ENCODE results near the gene ZBTB20.

ZBTB20 gene

DNA sequence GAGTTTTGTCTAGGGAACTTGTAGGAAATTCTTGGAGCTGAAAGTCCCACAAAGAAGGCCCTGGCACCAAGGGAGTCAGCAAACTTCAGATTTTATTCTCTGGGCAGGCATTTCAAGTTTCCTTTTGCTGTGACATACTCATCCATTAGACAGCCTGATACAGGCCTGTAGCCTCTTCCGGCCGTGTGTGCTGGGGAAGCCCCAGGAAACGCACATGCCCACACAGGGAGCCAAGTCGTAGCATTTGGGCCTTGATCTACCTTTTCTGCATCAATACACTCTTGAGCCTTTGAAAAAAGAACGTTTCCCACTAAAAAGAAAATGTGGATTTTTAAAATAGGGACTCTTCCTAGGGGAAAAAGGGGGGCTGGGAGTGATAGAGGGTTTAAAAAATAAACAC, 838.3 kb downstream of the ZBTB20 start:
- ChIA-PET CTCF (no interaction called here), POLR2A (no interaction called here)
- WGBS (ENCODE audit: insufficient coverage): 85% methylated on average over 2 of the region's 5 CpGs
- no peak for DNase-seq
- no peaks in the 10 kb centered on the region for H3K4me1 ChIP-seq (ENCODE audit: control extremely low read depth in 1 of 4, control insufficient read depth in 4 of 4, insufficient read depth in 4 of 4, low read length in 3 of 4)
- H3K27ac ChIP-seq (ENCODE audit: insufficient read depth in 1 of 2, low read depth in 1 of 2, low read length in 2 of 2, poor library complexity in 1 of 2, severe bottlenecking in 2 of 2): no peak overlapping the region
- H3K9me3 ChIP-seq (ENCODE audit: control extremely low read depth in 1 of 5, control insufficient read depth in 4 of 5, insufficient read depth in 2 of 5, low read depth in 1 of 5, low read length in 4 of 5): no peaks in the 10 kb centered on the region
- H3K27me3 ChIP-seq (replicated peaks in 2 of 5; ENCODE audit: control insufficient read depth in 4 of 5, insufficient read depth in 5 of 5, low read length in 4 of 5): no peaks in the 10 kb centered on the region
- no peak overlapping the region for H3K4me3 ChIP-seq (ENCODE audit: control insufficient read depth in 1 of 7, extremely low read depth in 1 of 7, insufficient read depth in 4 of 7, low read depth in 2 of 7, low read length in 6 of 7)
- no peaks in the 10 kb centered on the region for H3K36me3 ChIP-seq (ENCODE audit: control insufficient read depth in 4 of 4, insufficient read depth in 4 of 4, low read length in 3 of 4)

- no peaks in the 10 kb centered on the region for H3K36me3 ChIP-seq (ENCODE audit: control insufficient read depth in 4 of 4, insufficient read depth in 4 of 4, low read length in 3 of 4)
- CTCF ChIA-PET: no interaction called here
- DNase-seq: no peak
- no peaks in the 10 kb centered on the region for H3K27me3 ChIP-seq (replicated peaks in 2 of 5; ENCODE audit: control insufficient read depth in 4 of 5, insufficient read depth in 5 of 5, low read length in 4 of 5)
- no peaks in the 10 kb centered on the region for H3K9me3 ChIP-seq (ENCODE audit: control extremely low read depth in 1 of 5, control insufficient read depth in 4 of 5, insufficient read depth in 2 of 5, low read depth in 1 of 5, low read length in 4 of 5)
- no peaks in the 10 kb centered on the region for H3K4me1 ChIP-seq (ENCODE audit: control extremely low read depth in 1 of 4, control insufficient read depth in 4 of 4, insufficient read depth in 4 of 4, low read length in 3 of 4)
- H3K27ac ChIP-seq (ENCODE audit: insufficient read depth in 1 of 2, low read depth in 1 of 2, low read length in 2 of 2, poor library complexity in 1 of 2, severe bottlenecking in 2 of 2): no peak overlapping the region
- POLR2A ChIA-PET: no interaction called here
- 100% methylated on average over 1 of the region's 2 CpGs for WGBS (ENCODE audit: insufficient coverage)
- no peak overlapping the region for H3K4me3 ChIP-seq (ENCODE audit: control insufficient read depth in 1 of 7, extremely low read depth in 1 of 7, insufficient read depth in 4 of 7, low read depth in 2 of 7, low read length in 6 of 7)
Measured at GRCh38 chr3:114308377-114308776, 838.7 kb downstream of the ZBTB20 start.

- CTCF ChIA-PET: interaction anchor here (1.0 kb wide), 1 partner anchor 11 kb away, joined by 5 read pairs; no protein-coding TSS in a partner anchor
- 100% methylated on average over 2 of the region's 3 CpGs for WGBS (ENCODE audit: insufficient coverage)
- no peaks in the 10 kb centered on the region for H3K9me3 ChIP-seq (ENCODE audit: control extremely low read depth in 1 of 5, control insufficient read depth in 4 of 5, insufficient read depth in 2 of 5, low read depth in 1 of 5, low read length in 4 of 5)
- no peaks in the 10 kb centered on the region for H3K36me3 ChIP-seq (ENCODE audit: control insufficient read depth in 4 of 4, insufficient read depth in 4 of 4, low read length in 3 of 4)
- POLR2A ChIA-PET: no interaction called here
- H3K27me3 ChIP-seq (replicated peaks in 2 of 5; ENCODE audit: control insufficient read depth in 4 of 5, insufficient read depth in 5 of 5, low read length in 4 of 5): no peaks in the 10 kb centered on the region
- H3K27ac ChIP-seq (ENCODE audit: insufficient read depth in 1 of 2, low read depth in 1 of 2, low read length in 2 of 2, poor library complexity in 1 of 2, severe bottlenecking in 2 of 2): no peak overlapping the region
- no peaks in the 10 kb centered on the region for H3K4me1 ChIP-seq (ENCODE audit: control extremely low read depth in 1 of 4, control insufficient read depth in 4 of 4, insufficient read depth in 4 of 4, low read length in 3 of 4)
- DNase-seq: no peak
- H3K4me3 ChIP-seq (ENCODE audit: control insufficient read depth in 1 of 7, extremely low read depth in 1 of 7, insufficient read depth in 4 of 7, low read depth in 2 of 7, low read length in 6 of 7): no peak overlapping the region
Measured at GRCh38 chr3:114307832-114308231, 839.3 kb downstream of the ZBTB20 start.

GRCh38 chr3:114307222-114307830, 839.8 kb downstream of the ZBTB20 start:
- no peak for DNase-seq
- Histone ChIP-seq H3K9me3 (ENCODE audit: control extremely low read depth in 1 of 5, control insufficient read depth in 4 of 5, insufficient read depth in 2 of 5, low read depth in 1 of 5, low read length in 4 of 5) (no peaks in the 10 kb centered on the region), H3K36me3 (ENCODE audit: control insufficient read depth in 4 of 4, insufficient read depth in 4 of 4, low read length in 3 of 4) (no peaks in the 10 kb centered on the region), H3K4me3 (ENCODE audit: control insufficient read depth in 1 of 7, extremely low read depth in 1 of 7, insufficient read depth in 4 of 7, low read depth in 2 of 7, low read length in 6 of 7) (no peak overlapping the region), H3K27ac (ENCODE audit: insufficient read depth in 1 of 2, low read depth in 1 of 2, low read length in 2 of 2, poor library complexity in 1 of 2, severe bottlenecking in 2 of 2) (no peak overlapping the region), H3K27me3 (replicated peaks in 2 of 5; ENCODE audit: control insufficient read depth in 4 of 5, insufficient read depth in 5 of 5, low read length in 4 of 5) (peaks cover 0 to under 1% (median 0%) of the 10 kb centered on the region in 5 experiments), H3K4me1 (ENCODE audit: control extremely low read depth in 1 of 4, control insufficient read depth in 4 of 4, insufficient read depth in 4 of 4, low read length in 3 of 4) (no peaks in the 10 kb centered on the region)
- POLR2A ChIA-PET: no interaction called here
- CTCF ChIA-PET: interaction anchor here (1.0 kb wide), 1 partner anchor 10 kb away, joined by 5 read pairs; no protein-coding TSS in a partner anchor
- WGBS (ENCODE audit: insufficient coverage): 94% methylated on average over 6 of the region's 8 CpGs

GRCh38 chr3:114299941-114300624, 847.0 kb downstream of the ZBTB20 start:
- ChIA-PET CTCF (interaction anchor here (0.6 to 1.4 kb wide), 5 partner anchors 9 to 147 kb away, joined by 3 to 6 read pairs (median 3); no protein-coding TSS in a partner anchor), POLR2A (no interaction called here)
- no CpG with 5 or more reads among the region's 5 CpGs for WGBS (ENCODE audit: insufficient coverage)
- no peak for DNase-seq
- H3K4me1 ChIP-seq (ENCODE audit: control extremely low read depth in 1 of 4, control insufficient read depth in 4 of 4, insufficient read depth in 4 of 4, low read length in 3 of 4): no peaks in the 10 kb centered on the region
- peaks cover 0 to 5% (median 1%) of the 10 kb centered on the region in 5 experiments for H3K27me3 ChIP-seq (replicated peaks in 2 of 5; ENCODE audit: control insufficient read depth in 4 of 5, insufficient read depth in 5 of 5, low read length in 4 of 5)
- no peak overlapping the region for H3K4me3 ChIP-seq (ENCODE audit: control insufficient read depth in 1 of 7, extremely low read depth in 1 of 7, insufficient read depth in 4 of 7, low read depth in 2 of 7, low read length in 6 of 7)
- H3K36me3 ChIP-seq (ENCODE audit: control insufficient read depth in 4 of 4, insufficient read depth in 4 of 4, low read length in 3 of 4): no peaks in the 10 kb centered on the region
- peaks cover 0 to 2% (median 0%) of the 10 kb centered on the region in 5 experiments for H3K9me3 ChIP-seq (ENCODE audit: control extremely low read depth in 1 of 5, control insufficient read depth in 4 of 5, insufficient read depth in 2 of 5, low read depth in 1 of 5, low read length in 4 of 5)
- H3K27ac ChIP-seq (ENCODE audit: insufficient read depth in 1 of 2, low read depth in 1 of 2, low read length in 2 of 2, poor library complexity in 1 of 2, severe bottlenecking in 2 of 2): no peak overlapping the region

DNA sequence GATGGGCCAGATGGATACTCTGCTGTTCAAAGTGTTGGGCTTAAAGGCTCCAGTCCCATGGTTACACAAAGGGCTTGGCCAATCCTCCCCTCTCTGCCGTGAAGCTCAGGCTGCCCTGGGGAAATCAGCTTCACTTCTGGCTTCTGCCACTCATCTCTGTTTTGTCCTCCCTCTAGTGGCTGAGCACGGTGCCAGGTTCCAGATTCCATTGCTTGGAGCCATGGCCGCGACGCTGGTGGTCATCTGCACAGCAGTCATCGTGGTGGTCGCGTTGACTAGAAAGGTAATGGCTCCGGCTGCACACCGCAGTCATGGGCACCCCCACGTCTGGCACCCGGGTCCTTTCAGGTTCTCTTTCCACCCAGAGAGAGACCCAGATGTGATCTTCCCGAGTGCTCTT, 847.7 kb downstream of the ZBTB20 start:
- Histone ChIP-seq H3K27me3 (replicated peaks in 2 of 5; ENCODE audit: control insufficient read depth in 4 of 5, insufficient read depth in 5 of 5, low read length in 4 of 5) (peaks cover 0 to 5% (median 1%) of the 10 kb centered on the region in 5 experiments), H3K27ac (ENCODE audit: insufficient read depth in 1 of 2, low read depth in 1 of 2, low read length in 2 of 2, poor library complexity in 1 of 2, severe bottlenecking in 2 of 2) (no peak overlapping the region), H3K36me3 (ENCODE audit: control insufficient read depth in 4 of 4, insufficient read depth in 4 of 4, low read length in 3 of 4) (no peaks in the 10 kb centered on the region), H3K4me1 (ENCODE audit: control extremely low read depth in 1 of 4, control insufficient read depth in 4 of 4, insufficient read depth in 4 of 4, low read length in 3 of 4) (no peaks in the 10 kb centered on the region), H3K9me3 (ENCODE audit: control extremely low read depth in 1 of 5, control insufficient read depth in 4 of 5, insufficient read depth in 2 of 5, low read depth in 1 of 5, low read length in 4 of 5) (peaks cover 0 to 2% (median 0%) of the 10 kb centered on the region in 5 experiments), H3K4me3 (ENCODE audit: control insufficient read depth in 1 of 7, extremely low read depth in 1 of 7, insufficient read depth in 4 of 7, low read depth in 2 of 7, low read length in 6 of 7) (no peak overlapping the region)
- ChIA-PET CTCF (interaction anchor here (1.0 to 1.4 kb wide), 3 partner anchors 9 to 146 kb away, joined by 3 to 6 read pairs (median 3); no protein-coding TSS in a partner anchor), POLR2A (no interaction called here)
- WGBS (ENCODE audit: insufficient coverage): 81% methylated on average over 13 of the region's 13 CpGs
- DNase-seq: peak in 2 of 3 donors; percentile 19 to 28

GRCh38 chr3:114295946-114296345, 851.1 kb downstream of the ZBTB20 start:
- Histone ChIP-seq H3K4me1 (ENCODE audit: control extremely low read depth in 1 of 4, control insufficient read depth in 4 of 4, insufficient read depth in 4 of 4, low read length in 3 of 4) (peaks cover 0 to 7% (median 2%) of the 10 kb centered on the region in 4 experiments), H3K27ac (ENCODE audit: insufficient read depth in 1 of 2, low read depth in 1 of 2, low read length in 2 of 2, poor library complexity in 1 of 2, severe bottlenecking in 2 of 2) (no peak overlapping the region), H3K9me3 (ENCODE audit: control extremely low read depth in 1 of 5, control insufficient read depth in 4 of 5, insufficient read depth in 2 of 5, low read depth in 1 of 5, low read length in 4 of 5) (peaks cover 0 to 2% (median 0%) of the 10 kb centered on the region in 5 experiments), H3K4me3 (ENCODE audit: control insufficient read depth in 1 of 7, extremely low read depth in 1 of 7, insufficient read depth in 4 of 7, low read depth in 2 of 7, low read length in 6 of 7) (no peak overlapping the region), H3K27me3 (replicated peaks in 2 of 5; ENCODE audit: control insufficient read depth in 4 of 5, insufficient read depth in 5 of 5, low read length in 4 of 5) (peaks cover 0 to 2% (median 0%) of the 10 kb centered on the region in 5 experiments), H3K36me3 (ENCODE audit: control insufficient read depth in 4 of 4, insufficient read depth in 4 of 4, low read length in 3 of 4) (no peaks in the 10 kb centered on the region)
- 100% methylated on average over 2 of the region's 2 CpGs for WGBS (ENCODE audit: insufficient coverage)
- ChIA-PET CTCF (no interaction called here), POLR2A (no interaction called here)
- no peak for DNase-seq

All from common myeloid progenitor, CD34-positive (primary cell).